Stimulated activated CD4-positive, alpha-beta T cell treated with anti-CD3 and anti-CD28 coated beads, Interleukin-15, amount 100 ng/mL, for 1 hour (primary cell): ENCODE results near the gene FLYWCH2.

Source experiments
- DNase-seq, 2 donors: peaks; one replicate each; pipeline ENCODE4 v3.0.0-alpha.2; 2020; ENCODE audit warnings: low read depth in 1 of 2, low spot score in 1 of 2

The FLYWCH2 gene

GRCh38 chr16:2853531-2854073 lies 29.4 kb upstream of the FLYWCH2 start:
- no peak for DNase-seq

- DNase-seq, result no peak
These were observed 28.2 kb upstream of the FLYWCH2 start for GRCh38 chr16:2854700-2855309.

GRCh38 chr16:2855536-2855935 lies 27.5 kb upstream of the FLYWCH2 start:
- DNase-seq, result no peak

GRCh38 chr16:2856061-2856670 lies 26.8 kb upstream of the FLYWCH2 start:
- DNase-seq, result no peak

- DNase-seq, result no peak
These were observed 26.1 kb upstream of the FLYWCH2 start for GRCh38 chr16:2856686-2857450.

GRCh38 chr16:2857451-2858244 lies 25.4 kb upstream of the FLYWCH2 start, which contains the start of gene PRSS22:
Gene PRSS22 (minus strand): TSS chr16:2858170. CDS start chr16:2858104, 66 bp downstream.
- DNase-seq, result no peak

- no peak for DNase-seq
These were observed 24.6 kb upstream of the FLYWCH2 start for GRCh38 chr16:2858245-2859025.

GRCh38 chr16:2859686-2860265 lies 23.2 kb upstream of the FLYWCH2 start:
- no peak for DNase-seq

- no peak for DNase-seq
These were observed 22.0 kb upstream of the FLYWCH2 start for GRCh38 chr16:2860826-2861567.

GRCh38 chr16:2865651-2866050 lies 17.4 kb upstream of the FLYWCH2 start:
- DNase-seq, result no peak

GRCh38 chr16:2866431-2866830 lies 16.6 kb upstream of the FLYWCH2 start:
- DNase-seq, result no peak

- no peak for DNase-seq
These were observed 15.4 kb upstream of the FLYWCH2 start for GRCh38 chr16:2867661-2867986.

- peak; percentile 88 to 96 for DNase-seq
These were observed 14.8 kb upstream of the FLYWCH2 start for GRCh38 chr16:2867987-2868789.

GRCh38 chr16:2871926-2872325 lies 11.1 kb upstream of the FLYWCH2 start:
- no peak for DNase-seq

GRCh38 chr16:2874032-2874911 lies 8.7 kb upstream of the FLYWCH2 start:
- no peak for DNase-seq

- DNase-seq, result peak; percentile 35 to 54
These were observed 8.1 kb upstream of the FLYWCH2 start for GRCh38 chr16:2874912-2875362.

- DNase-seq, result no peak
These were observed 3.0 kb upstream of the FLYWCH2 start for GRCh38 chr16:2879854-2880508.
